Activated CD8-positive, alpha-beta memory T cell treated with anti-CD3 and anti-CD28 coated beads, Interleukin-2, amount 50 U/mL, for 1 hour (primary cell): ENCODE data around the gene DAND5.

Source experiments
- DNase-seq: peaks from one replicate; pipeline ENCODE4 v3.0.0-alpha.2; 2020; ENCODE audit errors: extremely low read depth

The DAND5 gene

GRCh38 chr19:12992729-12993128, 23.4 kb downstream of the DAND5 start:
- no peak for DNase-seq

- no peak for DNase-seq
These were observed 24.2 kb downstream of the DAND5 start for GRCh38 chr19:12993562-12993961.

DNA sequence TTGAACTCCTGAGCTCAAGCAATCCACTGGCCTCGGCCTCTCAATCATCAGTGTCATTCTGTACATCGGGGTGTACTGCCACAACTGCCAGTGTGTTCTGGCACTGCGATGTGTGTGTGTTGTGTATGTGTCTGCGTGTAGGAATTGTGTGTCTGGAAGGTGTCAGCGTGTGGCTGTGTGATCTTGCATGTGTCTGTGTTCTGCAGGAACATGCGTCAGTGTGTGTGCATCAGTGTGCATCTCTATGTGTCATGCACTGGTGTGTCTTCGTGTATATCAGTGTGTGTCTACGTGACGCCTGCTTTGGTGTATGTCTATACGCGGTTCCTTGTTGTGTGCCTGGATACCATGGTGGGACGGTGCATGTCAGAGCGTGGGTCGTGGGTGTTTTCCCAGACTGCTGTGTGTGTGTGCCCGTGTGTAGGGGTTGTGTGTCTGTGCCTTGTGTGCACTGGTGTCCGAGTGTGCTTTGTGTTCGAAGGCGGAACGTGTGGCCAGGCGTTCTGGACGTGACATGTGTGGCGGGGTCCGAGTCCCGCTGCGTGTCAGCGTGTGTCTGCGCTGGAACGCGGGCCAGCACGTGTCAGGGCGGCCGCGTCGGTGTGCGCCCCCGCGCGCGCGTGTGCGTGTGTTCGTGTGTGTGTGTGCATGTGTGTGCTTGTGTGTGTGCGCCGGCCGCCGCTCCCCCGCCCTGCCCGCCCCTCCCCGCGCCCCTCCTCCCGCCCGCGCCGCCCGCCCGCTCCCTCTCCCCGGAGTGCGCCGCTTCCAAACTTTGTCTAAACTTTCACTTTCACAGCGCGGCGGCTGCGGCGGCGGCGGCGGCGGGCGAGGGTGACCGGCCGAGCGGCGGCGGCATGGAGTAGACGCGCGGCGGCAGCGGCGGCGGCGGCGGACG, 25.6 kb downstream of the DAND5 start, which contains the start of gene NFIX:
NFIX (plus strand) TSS at position 775 of the 895 bp plus-strand sequence. CDS start 363 bp downstream, outside the sequence.
- no peak for DNase-seq

GRCh38 chr19:12995596-12996405, 26.4 kb downstream of the DAND5 start:
- no peak for DNase-seq

- DNase-seq, result no peak
These were observed 27.2 kb downstream of the DAND5 start for GRCh38 chr19:12996406-12997094.

- DNase-seq, result no peak
These were observed 28.0 kb downstream of the DAND5 start for GRCh38 chr19:12997179-12997966.

DNA sequence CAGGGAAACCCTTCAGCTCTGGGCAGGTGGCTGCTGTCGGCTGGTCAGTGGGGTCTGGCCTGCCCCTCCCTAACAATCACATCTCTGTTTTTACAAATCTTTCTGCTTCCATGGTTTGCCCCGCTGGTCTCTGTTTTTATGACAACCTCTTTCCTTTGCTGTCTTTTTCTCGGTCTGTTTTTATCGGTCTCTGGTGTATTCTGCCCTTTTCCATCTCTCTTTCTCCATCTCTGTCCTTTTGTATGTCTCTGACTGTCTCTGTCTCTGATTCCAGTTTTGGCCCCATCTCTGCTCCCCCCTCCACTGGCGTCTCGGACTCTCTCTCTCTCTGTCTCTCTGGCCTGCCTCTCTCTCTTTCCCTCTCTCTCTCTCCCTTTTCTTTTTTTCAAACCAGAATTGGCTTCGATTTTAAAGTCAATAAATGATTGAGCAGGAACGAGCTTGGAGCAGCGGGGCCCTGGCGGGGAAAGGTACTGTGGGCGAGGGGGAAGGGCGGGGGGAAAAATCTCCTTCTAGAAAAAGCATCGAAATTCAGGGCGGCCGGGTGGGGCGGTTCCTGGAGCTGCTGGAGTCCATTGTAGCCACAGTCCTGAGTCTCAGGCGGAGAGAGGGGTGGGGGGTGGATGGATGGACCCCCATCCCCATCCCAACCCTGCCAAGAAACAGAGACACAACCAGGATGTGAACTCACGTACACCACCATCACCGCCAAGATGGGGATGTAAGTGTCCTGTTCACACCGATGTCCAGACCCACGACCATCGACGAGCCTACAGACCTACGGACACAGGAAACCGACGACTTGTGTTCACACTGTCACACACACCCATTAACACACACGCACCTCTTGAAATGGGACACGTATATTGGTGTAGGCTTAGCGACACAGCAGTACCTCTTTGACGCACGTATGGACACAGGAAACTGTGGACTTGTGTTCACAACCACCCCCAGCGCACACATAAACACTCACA, 28.9 kb downstream of the DAND5 start:
- DNase-seq, result no peak

DNA sequence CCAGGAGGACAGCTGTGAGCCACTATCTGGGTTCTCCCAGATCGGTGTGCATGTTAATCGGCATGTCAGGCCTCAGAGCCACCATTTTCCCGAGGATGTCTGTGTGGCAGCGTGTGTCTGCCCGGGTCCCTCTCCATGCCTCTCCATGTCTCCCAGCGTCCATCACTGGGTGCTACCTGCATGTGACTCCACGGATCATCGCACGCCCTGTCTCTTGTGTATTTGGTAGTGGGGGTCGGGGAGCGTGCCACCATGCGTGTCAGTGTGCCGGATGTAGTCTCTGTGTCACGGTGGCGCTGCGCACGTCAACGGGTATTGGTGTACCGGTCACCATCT, 31.8 kb downstream of the DAND5 start:
- DNase-seq, result no peak

DNA sequence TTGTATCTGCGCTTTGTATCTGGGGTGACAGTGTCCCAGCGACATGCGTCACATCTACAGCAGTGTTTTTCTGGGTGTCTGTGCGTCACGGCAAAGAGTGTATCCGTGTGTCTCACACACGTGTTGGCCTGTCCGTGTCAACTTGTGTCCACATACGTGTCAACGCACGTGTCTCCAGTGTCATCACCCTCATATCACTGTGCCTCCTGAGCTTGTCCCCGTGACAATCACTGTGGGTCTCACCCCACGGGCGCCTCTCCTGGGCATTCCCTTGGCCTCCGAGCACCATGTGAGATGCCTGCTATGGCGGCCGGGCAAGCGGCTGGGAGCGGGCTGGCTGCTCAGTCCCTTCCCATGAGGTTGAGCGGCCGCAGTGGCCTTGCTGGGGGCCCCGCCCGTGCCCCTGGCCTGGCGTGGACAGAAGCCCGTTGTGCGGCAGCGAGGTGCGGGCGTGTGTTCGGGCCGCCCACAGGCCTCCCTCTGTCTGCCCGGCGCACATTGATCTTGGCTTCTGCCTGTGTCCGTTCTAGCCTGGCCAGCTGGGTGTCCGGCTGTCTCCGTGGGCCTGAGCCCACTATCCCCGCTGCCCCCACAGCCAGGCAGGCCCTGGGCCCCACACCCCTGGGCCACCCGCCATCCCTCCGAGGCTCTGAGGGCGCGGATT, 32.3 kb downstream of the DAND5 start:
- no peak for DNase-seq

DNA sequence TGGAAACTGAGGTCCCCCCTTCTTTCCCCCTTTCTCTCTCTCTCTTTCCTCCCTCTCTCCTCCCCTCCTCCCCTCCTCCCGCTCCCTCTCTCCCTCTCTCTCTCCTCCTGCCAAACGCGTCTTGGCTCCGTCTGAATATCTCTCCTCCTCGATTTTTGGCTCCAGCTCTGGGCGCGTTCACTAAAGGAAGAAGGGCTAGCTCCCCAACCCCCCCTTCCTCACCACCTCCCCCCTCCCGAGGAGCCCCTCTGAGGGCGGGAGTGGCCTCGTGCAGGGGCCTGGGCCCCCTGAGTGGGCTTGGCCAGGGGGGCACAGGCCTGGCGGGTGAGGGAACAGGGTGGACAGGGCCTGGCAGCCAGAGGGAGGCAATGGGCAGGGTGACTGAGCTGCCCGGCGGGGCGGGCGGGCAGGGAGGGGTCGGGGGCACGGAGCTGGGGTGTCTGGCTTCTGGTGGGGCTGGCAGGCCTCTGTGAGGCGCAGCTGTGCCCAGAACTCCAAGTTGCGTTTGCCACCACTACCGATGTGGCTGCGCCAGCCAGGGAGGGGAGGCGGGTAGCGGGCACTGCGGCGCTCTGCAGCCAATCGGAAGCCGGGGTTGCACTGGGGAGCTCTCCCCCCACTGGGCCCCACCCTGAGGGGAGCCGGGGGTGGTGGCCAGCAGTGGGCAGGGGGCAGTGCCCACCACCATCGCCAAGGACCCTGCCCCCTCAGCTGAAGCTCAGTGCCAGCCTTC, 33.0 kb downstream of the DAND5 start:
- DNase-seq, result no peak

DNA sequence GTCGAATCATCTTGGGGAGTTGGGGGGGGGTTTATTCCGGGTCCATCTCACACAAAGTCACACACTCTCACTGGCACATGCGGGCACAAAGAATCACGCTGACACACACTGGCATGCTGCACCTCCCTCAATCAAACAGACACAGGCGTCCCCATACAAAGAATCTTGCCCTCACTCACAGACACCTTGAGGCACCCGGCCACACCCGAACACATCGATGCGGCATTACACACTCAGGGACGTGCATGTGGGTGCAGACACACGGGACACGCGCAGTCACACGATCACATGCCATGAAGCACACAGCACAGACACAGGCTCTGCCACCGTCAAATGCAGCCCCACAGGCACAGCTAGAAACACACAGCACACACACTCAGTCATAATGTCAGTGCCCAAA, 33.7 kb downstream of the DAND5 start:
- no peak for DNase-seq

GRCh38 chr19:13004273-13004672, 34.9 kb downstream of the DAND5 start:
- DNase-seq, result no peak

DNA sequence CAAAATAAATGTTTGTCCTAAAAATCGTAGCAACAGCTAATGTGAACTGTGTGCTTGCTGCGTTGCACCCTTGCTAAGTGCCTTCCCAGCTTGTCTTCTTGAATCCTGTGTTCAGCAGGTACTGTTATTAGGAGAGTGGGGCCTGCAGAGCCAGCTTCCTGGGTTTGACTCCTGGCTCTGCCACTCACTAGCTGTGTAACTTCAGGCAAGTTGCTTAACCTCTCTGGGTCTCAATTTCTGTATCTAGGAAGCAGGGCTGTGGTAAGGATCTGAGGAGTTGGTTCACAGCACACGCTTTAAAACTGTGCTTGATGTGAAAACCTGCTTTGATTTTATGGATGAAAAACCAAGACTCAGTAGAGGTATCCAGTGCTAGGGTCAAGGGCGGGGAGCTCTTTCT, 35.9 kb downstream of the DAND5 start:
- DNase-seq, result no peak

DNA sequence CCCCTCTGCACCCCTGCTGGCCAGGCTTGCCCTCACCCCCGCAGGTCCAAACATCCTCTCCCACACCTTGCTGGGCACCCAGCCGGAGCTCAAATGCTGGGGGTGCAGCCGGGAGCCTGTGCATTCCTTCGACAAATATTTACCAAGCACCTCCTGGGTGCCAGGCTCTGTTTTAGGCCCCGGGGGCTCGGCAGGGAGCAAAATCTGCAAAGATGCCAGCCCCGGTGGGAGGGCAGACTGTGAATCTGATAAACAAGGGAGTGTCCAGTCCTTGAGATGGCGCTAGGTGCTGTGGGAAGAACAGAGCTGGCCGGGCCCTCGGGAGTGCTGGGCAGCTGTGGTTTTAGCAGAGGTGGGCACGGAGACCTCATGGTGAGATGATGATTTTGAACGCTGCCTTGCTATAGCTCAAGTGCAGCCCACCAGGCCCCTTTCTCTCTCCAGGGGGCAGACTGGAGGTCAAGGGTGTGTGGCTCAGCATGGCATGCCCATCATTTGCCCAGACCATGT, 36.5 kb downstream of the DAND5 start:
- no peak for DNase-seq

DNA sequence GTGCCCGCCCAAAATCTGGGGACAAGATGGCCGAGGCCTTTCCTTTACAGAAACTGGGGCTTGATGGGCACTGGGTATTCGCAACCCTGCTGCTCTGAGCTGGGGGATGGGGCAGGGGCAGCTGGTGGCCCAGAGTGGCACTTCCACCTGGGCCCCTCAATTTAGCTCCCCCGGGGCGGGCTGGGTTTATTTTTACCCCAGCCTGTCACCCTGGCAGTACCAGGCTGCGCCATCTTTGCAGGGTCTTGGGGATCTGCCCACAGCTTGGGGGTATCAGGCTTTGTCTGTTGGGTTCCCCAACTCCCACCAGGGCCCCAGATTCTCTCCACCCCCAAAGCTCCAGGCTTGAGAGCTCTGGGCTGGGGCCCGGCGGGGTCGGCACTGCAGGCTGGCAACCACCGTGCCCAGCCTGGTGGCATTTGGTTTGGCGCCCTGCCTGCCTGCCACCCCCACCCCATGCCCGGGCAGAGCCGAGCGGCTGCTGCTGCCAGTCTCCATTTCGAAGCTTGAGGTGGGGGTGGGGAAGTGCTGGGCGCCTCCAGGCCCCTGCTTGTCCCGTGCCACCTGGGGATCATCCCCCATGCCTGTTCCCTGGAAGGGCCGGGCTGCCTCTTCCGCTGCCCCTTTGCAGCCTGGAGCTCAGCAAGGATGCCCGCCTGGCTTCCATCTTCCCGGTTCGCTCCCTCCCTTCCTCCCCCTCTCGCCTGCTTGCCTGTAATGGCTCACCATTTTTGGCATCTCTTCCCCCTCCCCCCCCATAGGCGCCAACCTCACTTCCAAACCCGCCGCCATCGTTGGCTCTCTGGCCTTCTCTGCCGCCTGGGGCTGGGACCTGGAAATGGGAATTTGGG, 37.3 kb downstream of the DAND5 start:
- no peak for DNase-seq

GRCh38 chr19:13007292-13008045, 38.1 kb downstream of the DAND5 start:
- no peak for DNase-seq
